GM18511 (cell line): ENCODE results near the gene ZNF883.

ENCODE experiments used
- ATAC-seq: cut with Tn5 transposase; IDR thresholded peaks from one replicate; pipeline ENCODE4 v1.9.1; 2021; ENCODE audit warnings: mild to moderate bottlenecking, moderate library complexity; ENCODE audit not compliant: unreplicated experiment

Gene ZNF883

GRCh38 chr9:112921549-112921948 is 90.4 kb downstream of the ZNF883 start:
- ATAC-seq: peak; percentile 65

DNA sequence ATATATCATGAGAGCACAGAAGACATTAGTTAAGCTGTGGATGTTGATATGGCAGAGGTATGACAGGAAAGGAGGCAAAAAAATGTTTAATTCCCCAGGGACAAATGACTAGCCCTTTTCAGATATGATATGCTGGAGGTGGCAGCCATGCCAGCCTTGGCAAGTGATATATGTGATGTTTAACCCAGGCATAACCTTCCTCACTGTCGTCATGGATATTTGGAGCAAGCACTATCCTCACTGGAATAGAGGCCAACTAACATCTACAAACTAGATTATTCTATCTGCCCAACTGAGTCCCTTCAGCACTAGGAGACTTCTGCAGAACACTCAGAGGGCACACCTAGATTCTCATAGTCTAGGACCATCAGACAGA is 94.0 kb downstream of the ZNF883 start:
- ATAC-seq: no peak

GRCh38 chr9:112917047-112917986 is 94.7 kb downstream of the ZNF883 start:
- ATAC-seq: no peak

DNA sequence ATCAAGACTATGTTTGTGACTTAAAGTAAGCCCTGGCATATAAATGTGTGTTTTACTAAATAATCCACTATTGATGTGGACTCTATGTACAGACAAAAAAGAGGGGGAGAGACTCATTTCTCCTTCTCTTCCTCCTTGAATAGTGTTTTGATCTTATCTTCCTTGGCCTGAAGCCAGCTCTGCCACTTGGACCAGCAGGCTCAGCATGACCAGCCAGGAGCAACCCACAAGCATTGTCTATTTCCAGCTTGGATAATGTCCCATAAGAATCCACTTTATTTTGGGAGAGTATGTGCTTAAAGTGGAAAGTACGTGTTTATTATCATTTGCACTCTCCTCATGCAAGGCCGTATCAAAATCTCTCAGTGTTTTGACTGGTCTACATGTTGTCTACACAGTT is 97.5 kb downstream of the ZNF883 start:
- ATAC-seq: no peak

DNA sequence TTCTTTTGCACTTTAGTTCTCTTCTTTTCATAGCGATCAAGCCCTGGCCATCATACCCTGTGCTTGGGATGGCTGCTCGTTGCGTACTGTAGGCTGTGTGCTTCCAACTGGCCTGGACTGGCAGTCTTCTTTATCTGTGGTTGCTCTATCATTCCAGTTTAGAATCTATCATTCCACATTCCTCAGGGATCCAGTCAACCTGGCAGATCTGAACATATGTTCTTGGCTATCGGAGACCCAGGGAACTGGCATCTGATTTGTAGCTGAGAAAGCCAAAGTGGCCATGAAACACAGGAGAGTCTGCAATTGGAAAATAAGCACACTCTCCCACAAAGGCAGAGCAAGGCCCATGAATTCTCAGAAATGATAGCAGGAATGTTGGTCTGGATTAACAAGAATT is 98.7 kb downstream of the ZNF883 start:
- no peak for ATAC-seq

DNA sequence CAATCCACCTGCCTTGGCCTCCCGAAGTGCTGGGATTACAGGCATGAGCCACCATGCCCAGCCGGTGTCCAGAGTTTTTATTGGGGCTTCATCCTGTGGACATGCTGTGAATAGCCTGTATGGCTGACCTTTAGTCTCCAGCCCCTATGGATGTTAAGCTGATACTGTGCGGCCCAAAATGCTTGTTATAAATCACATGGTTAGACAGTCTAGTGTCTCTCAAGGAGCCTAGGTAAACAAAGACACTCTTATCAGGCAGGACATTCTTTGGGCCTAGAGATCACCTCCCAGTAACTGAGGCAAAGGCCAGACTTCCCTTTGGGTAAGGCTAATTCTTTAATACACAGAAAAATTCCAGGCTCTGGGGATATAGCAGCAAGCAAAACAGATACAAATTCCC is 99.4 kb downstream of the ZNF883 start:
- ATAC-seq: no peak

DNA sequence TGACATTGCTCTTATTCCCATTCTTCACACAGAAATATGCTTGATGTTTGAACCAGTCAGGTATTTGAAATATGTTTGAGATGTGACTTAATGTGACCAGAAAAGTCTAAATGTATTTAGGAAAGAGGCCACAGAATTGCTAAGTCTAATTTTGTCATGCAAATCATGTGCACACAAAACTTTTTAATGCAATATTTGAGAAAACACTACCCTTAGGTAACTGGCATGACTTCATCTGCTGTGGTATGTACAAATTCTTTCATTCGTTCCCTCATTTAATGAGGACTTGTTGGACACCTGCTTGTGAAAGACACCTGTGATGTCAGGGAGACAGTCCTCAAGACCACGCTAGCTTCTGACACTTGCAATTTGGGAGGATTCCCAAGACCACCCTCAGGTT is 100.3 kb downstream of the ZNF883 start:
- no peak for ATAC-seq
